K562 (cell line): Measurements from ENCODE around the gene LENG8. TPM values are rescaled to one million over a fixed set of nuclear protein-coding genes. Genes with fewer than 3 reads are reported as not detected.

Experiments used
- CCNT2 ChIP-seq: IDR thresholded peaks from 2 replicates; pipeline ENCODE4 v1.6.1; 2011; ENCODE audit warnings: borderline replicate concordance, low read depth, mild to moderate bottlenecking, moderate library complexity, mixed read lengths, low read length; ENCODE audit not compliant: insufficient read length; ENCODE audit errors: extremely low read depth
- GATAD2B ChIP-seq: fragments of 450-650 bp; IDR thresholded peaks from 2 replicates; pipeline ENCODE4 v1.6.1; 2017; ENCODE audit warnings: mild to moderate bottlenecking, borderline replicate concordance
- MCM2 ChIP-seq: fragments of 450-650 bp; IDR thresholded peaks from 2 replicates; pipeline ENCODE4 v1.6.1; 2017; ENCODE audit warnings: low read depth, mild to moderate bottlenecking
- MYNN ChIP-seq, 2 experiments: sonication (generic); formaldehyde crosslinking in 1 of 2; IDR thresholded peaks; 2 replicates each; pipeline versions ENCODE4 v1.5.0 to v1.6.1; 2016 to 2020; ENCODE audit warnings: antibody characterized with exemption in 1 of 2, missing genetic modification reagents in 1 of 2
- SREBF2 ChIP-seq: sonication (generic); formaldehyde crosslinking; IDR thresholded peaks from 2 replicates; pipeline ENCODE4 v1.4.0; 2020; ENCODE audit warnings: mild to moderate bottlenecking, missing genetic modification reagents
- XRCC5 ChIP-seq: fragments of 200-400 bp; formaldehyde crosslinking; IDR thresholded peaks from 2 replicates; pipeline ENCODE4 v1.6.1; 2017; ENCODE audit warnings: low read depth, mild to moderate bottlenecking, low read length
- ZNF583 ChIP-seq: fragments of 250-450 bp; sonication (Bioruptor Pico); IDR thresholded peaks from 2 replicates; pipeline ENCODE4 v1.4.0; 2020
- ZNF79 ChIP-seq: fragments of 250-450 bp; sonication (Bioruptor Pico); IDR thresholded peaks from 2 replicates; pipeline ENCODE4 v1.4.0; 2020; ENCODE audit warnings: low read depth, mild to moderate bottlenecking, moderate library complexity
- polyA plus RNA-seq, 8 experiments: library from polyadenylated mRNA; depleted of rRNA in 4 of 8; stranded (reverse) in 5 of 8; unstranded in 3 of 8; fragments of >200 nt; fragmentation: Nextera tagmentation in 2 of 8; fragmentation: Illumina TruSeq in 1 of 8; extraction: Ambion mirVana in 2 of 8; extraction: Trizol in 1 of 8; gene quantifications; 2 replicates each; pipeline versions ENCODE4 v1.2.1 to v1.2.3, GENCODE V29; 2011 to 2014; ENCODE audit warnings: inconsistent platforms in 1 of 8, missing spikeins in 1 of 8
- total RNA-seq, 7 experiments: library from RNA; depleted of rRNA in 6 of 7; stranded (reverse); fragments of >200 nt in 6 of 7; fragmentation: Illumina TruSeq in 2 of 7; extraction: Trizol in 2 of 7; gene quantifications; 2 replicates each; pipeline versions ENCODE4 v1.2.1 to v1.2.3, GENCODE V29; 2011 to 2021; ENCODE audit warnings: low replicate concordance in 1 of 7
- TF ChIP-seq, protein P1 (sequence below): fragments of 450-650 bp; IDR thresholded peaks from 2 replicates; pipeline ENCODE4 v1.6.1; 2014; ENCODE audit warnings: low read depth, mild to moderate bottlenecking, moderate library complexity, borderline replicate concordance
- TF ChIP-seq, protein P2 (sequence below), 2 experiments: fragments of 450-650 bp; IDR thresholded peaks; 2 replicates each; pipeline ENCODE4 v1.6.1; 2018; ENCODE audit warnings: mild to moderate bottlenecking in 2 of 2, low read depth in 1 of 2; ENCODE audit not compliant: partially characterized antibody in 2 of 2
- TF ChIP-seq, protein P3 (sequence below), 2 experiments: fragments of 450-650 bp; IDR thresholded peaks; 2 replicates each; pipeline ENCODE4 v1.6.1; 2016; ENCODE audit warnings: mild to moderate bottlenecking in 2 of 2, borderline replicate concordance in 1 of 2, low read depth in 1 of 2, moderate library complexity in 1 of 2

Gene LENG8
- total and polyA plus RNA-seq, 9 of the 15 experiments (the other 6 are each of a cell fraction or from before 2014, with no cell fraction given) = 0.74 to 146 (median 28.1) TPM

DNA sequence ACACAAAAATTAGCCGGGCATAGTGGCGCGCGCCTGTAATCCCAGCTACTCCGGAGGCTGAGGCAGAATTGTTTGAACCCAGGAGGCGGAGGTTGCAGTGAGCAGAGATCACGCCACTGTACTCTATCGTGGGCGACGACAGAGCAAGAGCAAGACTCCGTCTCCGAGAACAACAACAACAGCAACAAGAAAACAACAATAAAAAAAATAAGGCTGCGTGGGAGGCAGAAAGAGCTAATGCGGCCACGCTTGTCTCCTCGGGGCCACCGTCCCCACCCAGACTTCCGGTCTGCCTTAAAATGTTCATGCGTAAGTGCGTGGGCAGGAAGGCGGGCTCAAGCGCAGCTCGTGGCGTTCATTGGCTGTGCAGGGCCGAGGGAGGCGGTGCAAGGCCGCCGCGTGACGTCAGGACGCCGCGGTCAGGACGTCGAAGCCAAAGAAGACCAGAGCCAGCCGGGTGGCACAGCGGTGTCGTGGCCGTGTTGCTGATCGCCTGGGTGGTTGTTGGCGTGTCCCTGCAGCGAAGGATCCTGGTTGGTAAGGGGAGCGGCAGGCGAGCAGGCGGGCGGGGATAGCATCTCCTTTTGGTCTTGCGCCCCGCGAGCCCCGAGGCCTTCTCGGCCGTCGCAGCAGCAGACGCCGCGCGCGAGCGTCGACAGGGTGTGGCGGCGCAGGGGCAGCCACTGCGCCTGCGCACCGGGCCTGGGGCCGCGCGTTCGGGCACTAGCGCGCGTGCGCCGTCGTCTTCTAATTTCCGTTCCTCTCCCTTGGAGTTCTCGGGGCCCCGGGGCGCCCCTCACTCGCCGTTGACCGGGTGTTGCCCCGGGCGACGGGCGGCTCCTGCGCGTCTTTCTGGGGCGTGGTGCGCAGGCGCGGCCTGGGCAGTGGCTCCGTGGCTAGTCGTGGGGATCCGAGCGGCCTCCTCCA, at the start of gene LENG8 (continued):
- TF ChIP-seq, protein P1, sequence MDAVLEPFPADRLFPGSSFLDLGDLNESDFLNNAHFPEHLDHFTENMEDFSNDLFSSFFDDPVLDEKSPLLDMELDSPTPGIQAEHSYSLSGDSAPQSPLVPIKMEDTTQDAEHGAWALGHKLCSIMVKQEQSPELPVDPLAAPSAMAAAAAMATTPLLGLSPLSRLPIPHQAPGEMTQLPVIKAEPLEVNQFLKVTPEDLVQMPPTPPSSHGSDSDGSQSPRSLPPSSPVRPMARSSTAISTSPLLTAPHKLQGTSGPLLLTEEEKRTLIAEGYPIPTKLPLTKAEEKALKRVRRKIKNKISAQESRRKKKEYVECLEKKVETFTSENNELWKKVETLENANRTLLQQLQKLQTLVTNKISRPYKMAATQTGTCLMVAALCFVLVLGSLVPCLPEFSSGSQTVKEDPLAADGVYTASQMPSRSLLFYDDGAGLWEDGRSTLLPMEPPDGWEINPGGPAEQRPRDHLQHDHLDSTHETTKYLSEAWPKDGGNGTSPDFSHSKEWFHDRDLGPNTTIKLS = peak; percentile 92; the same call in 1 of the 2 replicates
- TF ChIP-seq MCM2 (no peak), XRCC5 (no peak), SREBF2 (CRISPR knock-in tag) (no peak), MYNN (IDR thresholded peaks at IDR 0.05) (no peak), MYNN (CRISPR knock-in tag; IDR thresholded peaks at IDR 0.05) (no peak), ZNF79 (CRISPR knock-in tag) (no peak), CCNT2 (peak; percentile 69), ZNF583 (CRISPR knock-in tag) (peak; percentile 78; the same call in 1 of the 2 replicates), GATAD2B (no peak)
- TF ChIP-seq, protein P2, sequence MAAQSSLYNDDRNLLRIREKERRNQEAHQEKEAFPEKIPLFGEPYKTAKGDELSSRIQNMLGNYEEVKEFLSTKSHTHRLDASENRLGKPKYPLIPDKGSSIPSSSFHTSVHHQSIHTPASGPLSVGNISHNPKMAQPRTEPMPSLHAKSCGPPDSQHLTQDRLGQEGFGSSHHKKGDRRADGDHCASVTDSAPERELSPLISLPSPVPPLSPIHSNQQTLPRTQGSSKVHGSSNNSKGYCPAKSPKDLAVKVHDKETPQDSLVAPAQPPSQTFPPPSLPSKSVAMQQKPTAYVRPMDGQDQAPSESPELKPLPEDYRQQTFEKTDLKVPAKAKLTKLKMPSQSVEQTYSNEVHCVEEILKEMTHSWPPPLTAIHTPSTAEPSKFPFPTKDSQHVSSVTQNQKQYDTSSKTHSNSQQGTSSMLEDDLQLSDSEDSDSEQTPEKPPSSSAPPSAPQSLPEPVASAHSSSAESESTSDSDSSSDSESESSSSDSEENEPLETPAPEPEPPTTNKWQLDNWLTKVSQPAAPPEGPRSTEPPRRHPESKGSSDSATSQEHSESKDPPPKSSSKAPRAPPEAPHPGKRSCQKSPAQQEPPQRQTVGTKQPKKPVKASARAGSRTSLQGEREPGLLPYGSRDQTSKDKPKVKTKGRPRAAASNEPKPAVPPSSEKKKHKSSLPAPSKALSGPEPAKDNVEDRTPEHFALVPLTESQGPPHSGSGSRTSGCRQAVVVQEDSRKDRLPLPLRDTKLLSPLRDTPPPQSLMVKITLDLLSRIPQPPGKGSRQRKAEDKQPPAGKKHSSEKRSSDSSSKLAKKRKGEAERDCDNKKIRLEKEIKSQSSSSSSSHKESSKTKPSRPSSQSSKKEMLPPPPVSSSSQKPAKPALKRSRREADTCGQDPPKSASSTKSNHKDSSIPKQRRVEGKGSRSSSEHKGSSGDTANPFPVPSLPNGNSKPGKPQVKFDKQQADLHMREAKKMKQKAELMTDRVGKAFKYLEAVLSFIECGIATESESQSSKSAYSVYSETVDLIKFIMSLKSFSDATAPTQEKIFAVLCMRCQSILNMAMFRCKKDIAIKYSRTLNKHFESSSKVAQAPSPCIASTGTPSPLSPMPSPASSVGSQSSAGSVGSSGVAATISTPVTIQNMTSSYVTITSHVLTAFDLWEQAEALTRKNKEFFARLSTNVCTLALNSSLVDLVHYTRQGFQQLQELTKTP (IDR thresholded peaks at IDR 0.05; ENCODE audit: low read depth in 1 of 2, partially characterized antibody in 2 of 2) = peak in 1 of 2 experiments; percentile 50
- TF ChIP-seq, protein P3, sequence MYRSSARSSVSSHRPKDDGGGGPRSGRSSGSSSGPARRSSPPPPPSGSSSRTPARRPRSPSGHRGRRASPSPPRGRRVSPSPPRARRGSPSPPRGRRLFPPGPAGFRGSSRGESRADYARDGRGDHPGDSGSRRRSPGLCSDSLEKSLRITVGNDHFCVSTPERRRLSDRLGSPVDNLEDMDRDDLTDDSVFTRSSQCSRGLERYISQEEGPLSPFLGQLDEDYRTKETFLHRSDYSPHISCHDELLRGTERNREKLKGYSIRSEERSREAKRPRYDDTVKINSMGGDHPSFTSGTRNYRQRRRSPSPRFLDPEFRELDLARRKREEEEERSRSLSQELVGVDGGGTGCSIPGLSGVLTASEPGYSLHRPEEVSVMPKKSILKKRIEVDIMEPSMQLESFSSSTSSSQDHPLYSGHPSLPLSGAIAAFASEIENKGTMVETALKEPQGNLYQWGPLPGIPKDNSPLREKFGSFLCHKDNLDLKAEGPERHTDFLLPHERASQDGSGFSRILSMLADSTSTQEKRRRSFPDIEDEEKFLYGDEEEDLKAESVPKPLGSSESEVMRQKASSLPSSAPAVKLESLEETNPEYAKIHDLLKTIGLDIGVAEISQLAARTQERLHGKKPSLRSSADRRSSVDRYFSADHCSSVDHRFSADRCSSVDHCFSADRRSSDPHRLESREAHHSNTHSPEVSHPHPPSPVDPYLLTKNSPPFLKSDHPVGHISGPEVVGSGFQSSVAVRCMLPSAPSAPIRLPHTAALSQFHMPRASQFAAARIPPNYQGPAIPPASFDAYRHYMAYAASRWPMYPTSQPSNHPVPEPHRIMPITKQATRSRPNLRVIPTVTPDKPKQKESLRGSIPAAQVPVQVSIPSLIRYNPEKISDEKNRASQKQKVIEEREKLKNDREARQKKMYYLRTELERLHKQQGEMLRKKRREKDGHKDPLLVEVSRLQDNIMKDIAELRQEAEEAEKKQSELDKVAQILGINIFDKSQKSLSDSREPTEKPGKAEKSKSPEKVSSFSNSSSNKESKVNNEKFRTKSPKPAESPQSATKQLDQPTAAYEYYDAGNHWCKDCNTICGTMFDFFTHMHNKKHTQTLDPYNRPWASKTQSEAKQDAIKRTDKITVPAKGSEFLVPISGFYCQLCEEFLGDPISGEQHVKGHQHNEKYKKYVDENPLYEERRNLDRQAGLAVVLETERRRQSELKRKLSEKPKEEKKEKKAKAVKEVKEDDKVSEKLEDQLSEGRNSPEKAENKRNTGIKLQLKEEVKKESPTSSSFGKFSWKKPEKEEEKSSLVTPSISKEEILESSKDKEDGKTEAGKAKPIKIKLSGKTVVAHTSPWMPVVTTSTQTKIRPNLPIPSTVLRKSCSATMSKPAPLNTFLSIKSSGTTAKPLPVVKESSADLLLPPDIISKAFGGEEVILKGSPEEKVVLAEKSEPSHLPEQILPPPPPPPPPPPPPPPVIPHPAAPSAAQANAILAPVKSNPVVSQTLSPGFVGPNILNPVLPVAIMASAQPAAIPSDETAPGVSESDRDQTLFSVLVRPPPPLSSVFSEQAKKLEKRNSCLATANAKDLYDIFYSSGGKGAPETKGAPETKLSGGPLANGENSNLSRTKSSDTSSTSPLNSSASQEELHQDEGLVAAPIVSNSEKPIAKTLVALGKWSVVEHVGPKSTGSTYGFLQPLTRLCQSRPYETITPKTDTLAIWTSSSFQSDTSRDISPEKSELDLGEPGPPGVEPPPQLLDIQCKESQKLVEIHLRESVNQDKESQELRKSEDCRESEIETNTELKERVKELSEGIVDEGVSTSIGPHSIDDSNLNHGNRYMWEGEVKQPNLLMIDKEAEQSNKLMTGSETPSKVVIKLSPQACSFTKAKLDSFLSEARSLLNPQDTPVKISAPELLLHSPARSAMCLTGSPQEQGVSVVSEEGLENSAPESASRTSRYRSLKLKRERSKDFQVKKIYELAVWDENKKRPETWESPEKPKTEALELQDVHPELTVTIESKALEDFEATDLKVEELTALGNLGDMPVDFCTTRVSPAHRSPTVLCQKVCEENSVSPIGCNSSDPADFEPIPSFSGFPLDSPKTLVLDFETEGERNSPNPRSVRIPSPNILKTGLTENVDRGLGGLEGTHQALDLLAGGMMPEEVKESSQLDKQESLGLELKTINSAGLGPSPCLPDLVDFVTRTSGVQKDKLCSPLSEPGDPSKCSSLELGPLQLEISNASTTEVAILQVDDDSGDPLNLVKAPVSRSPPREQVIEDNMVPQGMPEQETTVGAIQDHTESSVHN (IDR thresholded peaks at IDR 0.05; ENCODE audit: borderline replicate concordance in 1 of 2, low read depth in 1 of 2) = no peak
